ENCODE measurements around the gene PACSIN3. TPM values are rescaled to one million over a fixed set of nuclear protein-coding genes. Genes with fewer than 3 reads are reported as not detected.

Gene PACSIN3
- total RNA-seq, 8 experiments from 2014 or later = 1.2 to 89.4 (median 9.9) TPM

GRCh38 chr11:47152953-47153950 is 33.0 kb downstream of the PACSIN3 start:
- no peak overlapping the region for H3K27ac ChIP-seq
- 0 to 60% (median 23%) methylated on average over 1 to 6 of the region's 11 CpGs; no CpG with 5 or more reads in 1 of the 10 experiments for WGBS, 10 experiments
- peak; percentile 58 to 83 (median 74) for ATAC-seq (replicated peaks in 6 of 8)
- no peak overlapping the region for H3K4me3 ChIP-seq
- in situ Hi-C loops (cut with MboI; ENCODE audit: low pct_unique_long_range_greater_than_20kb in 2 of 9, low sequenced_read_pairs in 9 of 9, unreplicated experiment in 9 of 9) = loop anchor here (10.0 to 25.0 kb wide), 2 partner anchors 266 to 268 kb away; no protein-coding TSS in a partner anchor
- H3K4me1 ChIP-seq (replicated peaks in 1 of 2) = no peaks in the 10 kb centered on the region

- WGBS, 10 experiments = 0 to 100% (median 89%) methylated on average over 1 to 12 of the region's 16 CpGs; no CpG with 5 or more reads in 1 of the 10 experiments
- Histone ChIP-seq H3K27ac (no peak overlapping the region), H3K4me1 (replicated peaks in 1 of 2) (no peaks in the 10 kb centered on the region), H3K4me3 (no peak overlapping the region)
- in situ Hi-C loops (cut with MboI; ENCODE audit: low pct_unique_long_range_greater_than_20kb in 2 of 9, low sequenced_read_pairs in 9 of 9, unreplicated experiment in 9 of 9) = loop anchor here (10.0 to 25.0 kb wide), 2 partner anchors 265 to 268 kb away; no protein-coding TSS in a partner anchor
- peak in 2 of 8 experiments; percentile 10 to 16 for ATAC-seq (replicated peaks in 6 of 8)
Observed at GRCh38 chr11:47152126-47152952, 33.9 kb downstream of the PACSIN3 start.

GRCh38 chr11:47149782-47150181 is 36.5 kb downstream of the PACSIN3 start:
- no peaks in the 10 kb centered on the region for H3K4me1 ChIP-seq (replicated peaks in 1 of 2)
- H3K4me3 ChIP-seq = no peak overlapping the region
- ATAC-seq (replicated peaks in 6 of 8) = no peak
- 71 to 100% (median 85%) methylated on average over 1 to 2 of the region's 2 CpGs; no CpG with 5 or more reads in 4 of the 10 experiments for WGBS, 10 experiments
- in situ Hi-C loops (cut with MboI; ENCODE audit: low pct_unique_long_range_greater_than_20kb in 2 of 9, low sequenced_read_pairs in 9 of 9, unreplicated experiment in 9 of 9) = loop anchor here (10.0 to 25.0 kb wide), 3 partner anchors 112 to 265 kb away; no protein-coding TSS in a partner anchor
- no peak overlapping the region for H3K27ac ChIP-seq

GRCh38 chr11:47148903-47149531 is 37.2 kb downstream of the PACSIN3 start:
- no peaks in the 10 kb centered on the region for H3K4me1 ChIP-seq (replicated peaks in 1 of 2)
- no peak overlapping the region for H3K27ac ChIP-seq
- no peak overlapping the region for H3K4me3 ChIP-seq
- WGBS, 10 experiments = 14 to 100% (median 53%) methylated on average over 1 to 6 of the region's 10 CpGs; no CpG with 5 or more reads in 1 of the 10 experiments
- in situ Hi-C loops (cut with MboI; ENCODE audit: low pct_unique_long_range_greater_than_20kb in 2 of 9, low sequenced_read_pairs in 9 of 9, unreplicated experiment in 9 of 9) = loop anchor here in 1 of 9 experiments (25.0 kb wide), 1 partner anchor 112 kb away; no protein-coding TSS in a partner anchor
- peak in 3 of 8 experiments; percentile 38 to 91 (median 68) for ATAC-seq (replicated peaks in 6 of 8)

GRCh38 chr11:47148270-47148669 is 38.0 kb downstream of the PACSIN3 start:
- H3K4me1 ChIP-seq (replicated peaks in 1 of 2) = no peaks in the 10 kb centered on the region
- H3K27ac ChIP-seq = no peak overlapping the region
- no peak overlapping the region for H3K4me3 ChIP-seq
- in situ Hi-C loops (cut with MboI; ENCODE audit: low pct_unique_long_range_greater_than_20kb in 2 of 9, low sequenced_read_pairs in 9 of 9, unreplicated experiment in 9 of 9) = loop anchor here in 1 of 9 experiments (25.0 kb wide), 1 partner anchor 111 kb away; no protein-coding TSS in a partner anchor
- 14 to 100% (median 88%) methylated on average over 1 to 3 of the region's 4 CpGs; no CpG with 5 or more reads in 4 of the 10 experiments for WGBS, 10 experiments
- no peak for ATAC-seq (replicated peaks in 6 of 8)

GRCh38 chr11:47147681-47148080 is 38.6 kb downstream of the PACSIN3 start:
- Histone ChIP-seq H3K27ac (no peak overlapping the region), H3K4me3 (no peak overlapping the region), H3K4me1 (replicated peaks in 1 of 2) (no peaks in the 10 kb centered on the region)
- in situ Hi-C loops (cut with MboI; ENCODE audit: low pct_unique_long_range_greater_than_20kb in 2 of 9, low sequenced_read_pairs in 9 of 9, unreplicated experiment in 9 of 9) = loop anchor here in 1 of 9 experiments (25.0 kb wide), 1 partner anchor 110 kb away; no protein-coding TSS in a partner anchor
- WGBS, 10 experiments = 40 to 100% (median 100%) methylated on average over 1 to 5 of the region's 7 CpGs; no CpG with 5 or more reads in 2 of the 10 experiments
- ATAC-seq (replicated peaks in 6 of 8) = peak in 3 of 8 experiments; percentile 7 to 70 (median 65)

GRCh38 chr11:47147250-47147649 is 39.0 kb downstream of the PACSIN3 start:
- 100% methylated on average over 2 of the region's 2 CpGs; no CpG with 5 or more reads in 9 of the 10 experiments for WGBS, 10 experiments
- in situ Hi-C loops (cut with MboI; ENCODE audit: low pct_unique_long_range_greater_than_20kb in 2 of 9, low sequenced_read_pairs in 9 of 9, unreplicated experiment in 9 of 9) = loop anchor here in 1 of 9 experiments (25.0 kb wide), 1 partner anchor 110 kb away; no protein-coding TSS in a partner anchor
- Histone ChIP-seq H3K27ac (no peak overlapping the region), H3K4me3 (no peak overlapping the region), H3K4me1 (replicated peaks in 1 of 2) (no peaks in the 10 kb centered on the region)
- peak in 1 of 8 experiments; percentile 14 for ATAC-seq (replicated peaks in 6 of 8)

GRCh38 chr11:47144541-47144940 is 41.7 kb downstream of the PACSIN3 start:
- no peak overlapping the region for H3K27ac ChIP-seq
- in situ Hi-C loops (cut with MboI; ENCODE audit: low pct_unique_long_range_greater_than_20kb in 2 of 9, low sequenced_read_pairs in 9 of 9, unreplicated experiment in 9 of 9) = loop anchor here in 1 of 9 experiments (25.0 kb wide), 1 partner anchor 107 kb away; no protein-coding TSS in a partner anchor
- WGBS, 10 experiments = 38 to 100% (median 83%) methylated on average over 1 to 3 of the region's 3 CpGs; no CpG with 5 or more reads in 6 of the 10 experiments
- no peak for ATAC-seq (replicated peaks in 6 of 8)
- no peak overlapping the region for H3K4me3 ChIP-seq
- H3K4me1 ChIP-seq (replicated peaks in 1 of 2) = no peaks in the 10 kb centered on the region

- Histone ChIP-seq H3K4me3 (no peak overlapping the region), H3K27ac (no peak overlapping the region), H3K4me1 (replicated peaks in 1 of 2) (no peaks in the 10 kb centered on the region)
- 0 to 94% (median 57%) methylated on average over 1 to 3 of the region's 3 CpGs; no CpG with 5 or more reads in 5 of the 10 experiments for WGBS, 10 experiments
- ATAC-seq (replicated peaks in 6 of 8) = peak; percentile 25 to 98 (median 86)
- in situ Hi-C loops (cut with MboI; ENCODE audit: low pct_unique_long_range_greater_than_20kb in 2 of 9, low sequenced_read_pairs in 9 of 9, unreplicated experiment in 9 of 9) = loop anchor here in 1 of 9 experiments (25.0 kb wide), 1 partner anchor 106 kb away; no protein-coding TSS in a partner anchor
Observed at GRCh38 chr11:47143322-47143721, 42.9 kb downstream of the PACSIN3 start.

GRCh38 chr11:47139878-47140277 is 46.4 kb downstream of the PACSIN3 start:
- no peak overlapping the region for H3K4me3 ChIP-seq
- no peak overlapping the region for H3K27ac ChIP-seq
- H3K4me1 ChIP-seq (replicated peaks in 1 of 2) = no peaks in the 10 kb centered on the region
- in situ Hi-C loops (cut with MboI; ENCODE audit: low pct_unique_long_range_greater_than_20kb in 2 of 9, low sequenced_read_pairs in 9 of 9, unreplicated experiment in 9 of 9) = loop anchor here in 1 of 9 experiments (25.0 kb wide), 1 partner anchor 103 kb away; no protein-coding TSS in a partner anchor
- 26 to 100% (median 88%) methylated on average over 1 to 4 of the region's 4 CpGs for WGBS, 10 experiments
- no peak for ATAC-seq (replicated peaks in 6 of 8)

GRCh38 chr11:47137476-47137875 is 48.8 kb downstream of the PACSIN3 start:
- ATAC-seq (replicated peaks in 6 of 8) = no peak
- Histone ChIP-seq H3K27ac (no peak overlapping the region), H3K4me1 (replicated peaks in 1 of 2) (no peaks in the 10 kb centered on the region), H3K4me3 (no peak overlapping the region)
- 92 to 100% (median 96%) methylated on average over 1 to 2 of the region's 2 CpGs; no CpG with 5 or more reads in 6 of the 10 experiments for WGBS, 10 experiments
- in situ Hi-C loops (cut with MboI; ENCODE audit: low pct_unique_long_range_greater_than_20kb in 2 of 9, low sequenced_read_pairs in 9 of 9, unreplicated experiment in 9 of 9) = loop anchor here in 1 of 9 experiments (25.0 kb wide), 1 partner anchor 100 kb away; no protein-coding TSS in a partner anchor
